ENCODE data around the gene SCNM1. TPM values are rescaled to one million over a fixed set of nuclear protein-coding genes. Genes with fewer than 3 reads are reported as not detected.

The SCNM1 gene
- total RNA-seq, 1 donor from 2014 or later, result 34.6 TPM

DNA sequence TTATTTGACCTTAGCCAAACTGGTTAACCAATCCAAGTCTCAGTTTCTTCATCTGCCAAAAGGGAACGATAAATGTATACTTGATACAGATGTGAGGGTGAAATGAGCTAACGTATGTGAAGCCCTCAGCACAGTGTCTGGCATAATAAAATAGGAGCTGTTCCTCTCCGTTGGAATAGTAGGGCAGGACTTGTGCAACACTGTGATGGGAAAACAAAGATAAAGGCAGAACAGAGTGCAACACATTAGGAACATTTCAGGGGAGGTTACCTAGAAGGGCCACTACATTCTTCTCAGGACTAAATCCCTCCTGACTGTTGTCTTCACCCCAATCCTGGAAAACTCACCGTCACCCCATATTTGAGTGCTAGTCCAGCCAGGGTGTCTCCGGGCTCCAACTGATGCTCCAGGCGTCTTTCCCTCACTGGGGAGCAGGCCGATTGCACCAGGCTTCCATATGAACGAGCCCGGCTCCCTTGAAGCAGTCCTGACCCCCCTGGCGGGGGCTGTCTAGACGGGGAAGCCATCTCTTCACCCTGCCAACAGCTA, 1.1 kb upstream of the SCNM1 start:
- no peak for ATAC-seq
- Histone ChIP-seq H3K4me1 (peaks cover 16% of the 10 kb centered on the region), H3K27ac (peak overlapping the region; percentile 86), H3K27me3 (no peaks in the 10 kb centered on the region), H3K36me3 (peaks cover 42% of the 10 kb centered on the region), H3K4me3 (peak overlapping the region; percentile 73), H3K9me3 (no peaks in the 10 kb centered on the region)
- TF ChIP-seq, protein P1, sequence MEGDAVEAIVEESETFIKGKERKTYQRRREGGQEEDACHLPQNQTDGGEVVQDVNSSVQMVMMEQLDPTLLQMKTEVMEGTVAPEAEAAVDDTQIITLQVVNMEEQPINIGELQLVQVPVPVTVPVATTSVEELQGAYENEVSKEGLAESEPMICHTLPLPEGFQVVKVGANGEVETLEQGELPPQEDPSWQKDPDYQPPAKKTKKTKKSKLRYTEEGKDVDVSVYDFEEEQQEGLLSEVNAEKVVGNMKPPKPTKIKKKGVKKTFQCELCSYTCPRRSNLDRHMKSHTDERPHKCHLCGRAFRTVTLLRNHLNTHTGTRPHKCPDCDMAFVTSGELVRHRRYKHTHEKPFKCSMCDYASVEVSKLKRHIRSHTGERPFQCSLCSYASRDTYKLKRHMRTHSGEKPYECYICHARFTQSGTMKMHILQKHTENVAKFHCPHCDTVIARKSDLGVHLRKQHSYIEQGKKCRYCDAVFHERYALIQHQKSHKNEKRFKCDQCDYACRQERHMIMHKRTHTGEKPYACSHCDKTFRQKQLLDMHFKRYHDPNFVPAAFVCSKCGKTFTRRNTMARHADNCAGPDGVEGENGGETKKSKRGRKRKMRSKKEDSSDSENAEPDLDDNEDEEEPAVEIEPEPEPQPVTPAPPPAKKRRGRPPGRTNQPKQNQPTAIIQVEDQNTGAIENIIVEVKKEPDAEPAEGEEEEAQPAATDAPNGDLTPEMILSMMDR (IDR thresholded peaks at IDR 0.05), result no peak
- intact Hi-C loops (cut with DNase I), result no loop called here
- DNase-seq, result no peak

DNA sequence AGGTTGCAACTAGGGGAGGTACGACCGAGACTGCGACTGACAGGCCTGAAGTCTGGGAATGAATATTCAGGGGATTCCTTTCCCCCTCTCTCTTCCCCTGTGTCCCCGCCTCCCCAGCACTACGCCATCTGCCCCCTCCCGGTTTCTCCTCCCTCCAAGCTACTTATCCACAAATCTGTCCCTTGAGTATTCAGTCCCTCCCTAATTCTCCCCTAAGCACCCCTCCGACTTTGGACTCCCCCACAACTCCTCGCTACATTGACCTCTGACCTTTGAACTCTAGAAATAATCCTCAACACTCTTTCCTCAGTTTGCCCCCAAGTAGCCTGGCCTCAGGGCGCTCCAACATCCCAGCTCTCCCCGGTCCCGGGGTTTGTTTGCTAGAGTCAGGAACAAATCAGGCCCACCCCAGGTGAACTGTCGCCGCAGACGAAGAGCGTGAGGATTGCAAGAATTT, 635 bp upstream of the SCNM1 start:
- H3K9me3 ChIP-seq, result no peaks in the 10 kb centered on the region
- ATAC-seq (peak; percentile 33), DNase-seq (peak; percentile 75)
- intact Hi-C loops (cut with DNase I), result no loop called here
- H3K4me1 ChIP-seq, result peaks cover 16% of the 10 kb centered on the region
- TF ChIP-seq, protein P1 (IDR thresholded peaks at IDR 0.05), result no peak
- H3K27ac ChIP-seq, result peak overlapping the region; percentile 86
- H3K4me3 ChIP-seq, result peak overlapping the region; percentile 73
- H3K36me3 ChIP-seq, result peaks cover 43% of the 10 kb centered on the region
- H3K27me3 ChIP-seq, result no peaks in the 10 kb centered on the region

DNA sequence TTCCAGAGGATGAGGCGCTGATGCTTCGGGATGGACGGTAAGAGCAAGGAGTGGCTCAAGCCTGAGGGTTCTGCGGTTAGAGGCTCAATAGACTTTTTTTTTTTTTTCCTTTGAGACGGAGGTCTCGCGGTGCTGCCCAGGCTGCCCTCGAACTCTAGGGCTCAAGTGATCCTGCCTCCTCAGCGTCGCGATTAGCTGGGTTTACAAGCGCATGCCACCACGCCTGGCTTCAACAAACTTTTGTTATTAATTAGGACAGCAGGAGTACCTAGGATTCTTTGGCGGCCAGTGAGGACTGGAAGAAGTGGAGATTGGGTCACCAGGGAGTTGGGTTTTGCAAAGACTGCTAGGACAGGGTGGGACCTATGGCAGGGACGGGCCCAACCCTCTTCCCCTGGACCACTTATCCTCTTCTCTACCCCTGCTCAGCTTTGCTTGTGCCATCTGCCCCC, 587 bp downstream of the SCNM1 start:
- DNase-seq (no peak), ATAC-seq (peak; percentile 1)
- H3K27me3 ChIP-seq, result no peaks in the 10 kb centered on the region
- intact Hi-C loops (cut with DNase I), result no loop called here
- TF ChIP-seq, protein P1 (IDR thresholded peaks at IDR 0.05), result no peak
- peaks cover 35% of the 10 kb centered on the region for H3K36me3 ChIP-seq
- H3K4me3 ChIP-seq, result peak overlapping the region; percentile 73
- peaks cover 16% of the 10 kb centered on the region for H3K4me1 ChIP-seq
- no peaks in the 10 kb centered on the region for H3K9me3 ChIP-seq
- peak overlapping the region; percentile 78 for H3K27ac ChIP-seq

DNA sequence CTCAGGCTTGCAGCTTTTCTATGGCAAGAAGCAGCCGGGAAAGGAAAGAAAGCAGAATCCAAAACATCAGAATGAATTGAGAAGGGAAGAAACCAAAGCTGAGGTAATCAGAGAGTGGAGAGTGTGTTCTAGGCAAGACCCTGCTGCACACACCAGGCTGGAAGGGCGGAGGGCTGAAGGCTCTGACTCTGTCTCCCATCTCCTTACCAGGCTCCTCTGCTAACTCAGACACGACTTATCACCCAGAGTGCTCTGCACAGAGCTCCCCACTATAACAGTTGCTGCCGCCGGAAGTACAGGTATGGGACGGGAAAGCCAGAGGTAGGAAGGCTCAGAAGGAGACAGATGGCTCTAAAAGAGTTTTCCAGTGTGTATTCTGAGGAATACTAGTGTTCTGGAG, 1.2 kb downstream of the SCNM1 start:
- intact Hi-C loops (cut with DNase I), result no loop called here
- no peaks in the 10 kb centered on the region for H3K27me3 ChIP-seq
- H3K9me3 ChIP-seq, result no peaks in the 10 kb centered on the region
- TF ChIP-seq, protein P1 (IDR thresholded peaks at IDR 0.05), result no peak
- H3K4me1 ChIP-seq, result peaks cover 16% of the 10 kb centered on the region
- DNase-seq (no peak), ATAC-seq (no peak)
- H3K4me3 ChIP-seq, result no peak overlapping the region
- H3K27ac ChIP-seq, result no peak overlapping the region
- peaks cover 35% of the 10 kb centered on the region for H3K36me3 ChIP-seq

DNA sequence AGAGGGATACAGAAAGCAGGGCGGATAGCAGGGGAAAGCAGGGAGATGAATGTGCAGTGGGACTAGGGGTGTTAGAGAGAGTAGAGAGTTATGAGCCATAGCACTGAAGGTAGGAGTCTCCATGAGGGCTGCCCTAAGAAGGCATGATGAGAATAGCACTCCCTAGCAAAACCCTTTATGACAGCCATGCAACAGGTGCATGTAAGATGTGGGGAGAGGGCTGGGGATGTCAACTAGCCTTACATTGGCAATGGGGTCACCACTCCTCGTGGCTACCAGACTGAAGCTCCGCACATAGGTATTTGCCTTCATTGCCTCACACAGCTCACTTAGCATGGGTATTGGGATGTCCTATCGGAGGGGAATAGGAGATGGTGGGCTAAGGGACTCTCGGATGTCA, 5.2 kb downstream of the SCNM1 start:
- Histone ChIP-seq H3K27me3 (no peaks in the 10 kb centered on the region), H3K9me3 (no peaks in the 10 kb centered on the region), H3K4me3 (no peak overlapping the region), H3K4me1 (peaks cover 11% of the 10 kb centered on the region), H3K36me3 (peaks cover 57% of the 10 kb centered on the region), H3K27ac (no peak overlapping the region)
- ATAC-seq, result no peak
- intact Hi-C loops (cut with DNase I), result no loop called here
- TF ChIP-seq, protein P1 (IDR thresholded peaks at IDR 0.05), result no peak
- DNase-seq, result no peak

Data from upper lobe of right lung (tissue), 1 donor.